NCI-H1092 (cell line): ENCODE measurements around the gene VSIG10.
A peak's percentile ranks its signal among the peaks of the same experiment; 100 is the strongest.
"Not testable (repeated sequence)": the region's sequence is repeated elsewhere in the genome, so short reads cannot be mapped to it uniquely, and the experiment has no call there.

Source experiments
- DNase-seq: peaks from one replicate; lab custom pipeline; 2025; lab: John Stamatoyannopoulos, UW

Gene VSIG10

DNA sequence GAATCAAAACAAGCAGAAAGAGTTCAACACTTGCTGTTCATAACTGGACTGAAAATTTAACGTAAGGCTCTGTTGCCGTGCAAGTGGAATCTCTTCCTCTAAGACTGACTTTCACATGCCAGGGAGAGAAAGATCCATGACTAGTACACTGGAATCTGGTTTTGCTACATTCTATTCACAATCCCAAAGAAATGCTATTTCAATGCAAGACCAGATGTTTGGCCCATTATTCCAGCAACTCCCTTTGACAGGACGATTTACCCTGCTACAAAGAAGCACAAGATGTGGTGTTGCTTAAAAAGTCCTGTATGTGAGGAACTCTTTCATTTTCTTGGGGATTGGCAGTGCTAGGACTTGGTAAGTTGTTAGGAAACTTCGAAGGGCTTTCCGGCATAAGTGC lies 69.9 kb downstream of the VSIG10 start:
- no peak for DNase-seq

DNA sequence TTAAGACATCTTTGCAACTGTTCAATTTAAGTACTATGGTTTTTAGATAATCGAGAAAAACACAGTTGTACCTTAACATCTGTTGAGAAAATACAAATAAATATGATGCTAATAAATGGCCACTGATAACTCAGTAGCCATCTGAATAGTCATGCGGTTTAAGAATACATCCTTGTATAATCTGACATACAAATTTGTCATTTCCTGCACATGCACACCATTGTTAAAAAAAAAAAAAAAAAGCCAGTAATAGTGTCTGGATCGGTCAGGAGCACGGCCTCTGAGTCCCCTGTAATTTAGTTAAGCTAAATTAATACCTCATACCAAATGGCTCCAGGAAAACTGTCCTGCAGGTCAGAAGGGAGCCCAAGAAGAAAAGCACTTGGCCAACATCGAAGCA lies 70.5 kb downstream of the VSIG10 start:
- no peak for DNase-seq

DNA sequence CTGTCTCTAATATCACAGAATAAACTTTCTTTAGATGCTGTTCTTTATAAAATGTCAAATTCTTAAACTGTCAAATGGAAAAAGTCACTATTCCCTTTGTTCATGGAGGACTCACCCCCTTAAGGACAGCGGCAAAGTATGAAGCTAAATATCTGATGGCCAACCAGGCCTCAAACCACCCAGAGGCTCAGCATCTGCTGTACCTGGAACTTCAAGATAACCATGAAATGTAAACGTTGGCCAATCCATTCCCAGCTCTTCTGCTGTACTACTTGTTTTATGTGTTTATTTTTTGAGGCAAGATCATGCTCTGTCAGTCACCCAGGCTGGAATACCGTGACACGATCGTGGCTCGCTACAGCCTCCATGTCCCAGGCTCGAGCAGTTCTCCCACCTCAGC lies 71.6 kb downstream of the VSIG10 start:
- no peak for DNase-seq

DNA sequence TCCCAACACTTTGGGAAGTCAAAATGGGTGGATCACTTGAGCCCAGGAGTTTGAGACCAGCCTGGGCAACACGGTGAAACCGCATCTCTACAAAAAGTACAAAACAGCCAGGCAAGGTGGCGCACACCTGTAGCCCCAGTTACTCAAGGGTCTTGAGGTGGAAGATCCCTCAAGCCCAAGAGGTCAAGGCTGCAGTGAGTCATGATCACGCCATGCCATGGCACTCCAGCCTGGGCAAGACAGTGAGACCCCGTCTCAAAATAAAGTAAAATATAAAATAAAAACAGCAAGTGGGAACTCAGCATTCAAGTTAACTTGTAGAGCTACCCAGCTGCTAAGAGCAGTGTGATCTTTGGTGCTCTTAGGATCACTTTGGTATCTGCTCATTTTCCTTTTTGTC lies 74.6 kb downstream of the VSIG10 start:
- no peak for DNase-seq

DNA sequence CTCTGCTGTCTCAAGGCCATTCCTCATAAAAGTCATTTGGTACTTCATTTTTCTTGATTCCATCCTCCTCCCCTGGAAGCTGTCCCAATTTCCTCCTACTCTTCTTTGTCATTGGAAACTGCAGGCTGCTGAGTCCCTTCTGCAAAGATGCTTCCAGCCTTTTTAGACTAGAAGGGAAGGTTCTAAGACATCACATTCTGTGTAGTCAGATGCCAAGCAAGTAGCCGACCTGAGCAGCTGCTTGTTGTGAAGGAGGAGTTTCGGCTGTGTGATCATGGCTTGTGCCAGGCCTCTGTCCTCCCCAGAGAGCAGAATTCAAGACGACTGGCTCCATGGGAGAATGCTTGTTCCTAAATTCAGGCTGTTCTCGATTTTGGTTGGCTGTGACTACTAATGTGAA lies 78.6 kb downstream of the VSIG10 start:
- DNase-seq, result no peak

DNA sequence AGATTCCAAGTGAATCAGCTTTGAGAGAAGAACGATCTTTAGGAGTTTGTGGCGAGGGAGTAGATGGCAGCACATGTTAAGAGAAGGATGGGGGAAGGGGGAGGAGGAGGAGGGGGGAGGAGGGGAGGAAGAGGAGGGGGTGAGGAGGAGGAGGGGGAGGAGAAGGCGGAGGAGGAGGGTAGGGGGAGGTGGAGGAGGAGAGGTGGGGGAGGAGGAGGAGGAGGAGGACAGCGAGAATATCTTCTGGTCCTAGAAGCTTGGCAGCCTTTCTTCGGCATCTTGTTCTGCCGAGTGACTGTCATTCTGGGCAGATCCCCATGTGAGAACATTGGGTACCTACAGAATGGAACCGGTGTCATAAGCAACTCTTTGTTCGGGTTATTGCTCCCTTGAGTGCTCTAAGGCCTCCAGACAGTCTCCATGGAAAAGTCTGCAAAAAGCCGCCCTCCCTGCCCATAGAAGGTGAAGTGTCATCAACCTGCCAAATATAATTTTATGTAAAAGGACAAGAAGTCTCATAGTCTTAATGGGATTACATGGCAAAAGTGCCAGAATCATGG lies 80.4 kb downstream of the VSIG10 start:
- DNase-seq, result no peak

DNA sequence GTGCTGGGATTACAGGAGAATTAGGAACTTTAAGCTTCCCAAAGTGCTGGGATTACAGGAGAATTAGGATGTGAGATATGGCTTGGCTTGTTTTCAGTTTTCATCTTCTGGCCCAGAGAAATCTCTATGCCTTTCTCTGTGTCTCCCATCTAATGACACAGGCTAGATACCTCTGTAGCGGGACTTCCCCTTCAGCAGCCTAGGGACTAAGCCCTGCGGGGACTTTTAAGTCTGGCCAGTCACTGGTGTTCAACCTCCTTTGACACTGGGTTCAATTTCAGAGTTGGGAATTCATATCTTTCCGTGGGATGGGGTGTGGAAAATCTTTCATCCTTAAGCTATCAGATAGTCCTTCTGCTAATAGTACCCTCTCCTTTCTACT lies 81.1 kb downstream of the VSIG10 start:
- DNase-seq, result no peak

DNA sequence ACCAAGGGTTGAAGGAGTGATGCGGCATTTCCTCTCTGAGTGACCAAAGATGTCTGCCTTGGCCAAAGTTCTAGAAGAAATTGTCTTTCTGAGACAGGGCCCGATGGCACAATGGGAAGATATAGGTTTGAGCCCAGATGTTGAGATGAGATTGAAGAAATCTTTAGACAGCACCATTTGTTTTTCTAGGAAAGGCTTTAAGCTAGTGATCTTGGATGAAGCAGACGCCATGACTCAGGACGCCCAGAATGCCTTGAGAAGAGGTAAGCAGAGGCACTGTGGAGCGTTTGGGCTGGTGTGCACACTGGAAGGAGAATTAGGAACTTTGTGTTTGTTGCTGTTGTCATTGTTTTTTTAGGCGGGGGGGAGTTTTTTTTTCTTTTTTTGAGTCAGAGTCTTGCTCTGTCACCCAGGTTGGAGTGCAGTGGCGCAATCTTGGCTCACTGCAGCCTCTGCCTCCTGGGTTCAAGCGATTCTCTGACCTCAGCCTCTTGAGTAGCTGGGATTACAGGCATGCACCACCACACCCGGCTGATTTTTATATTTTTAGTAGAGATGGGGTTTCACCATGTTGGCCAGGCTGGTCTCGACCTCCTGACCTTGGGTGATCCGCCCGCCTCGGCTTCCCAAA lies 81.6 kb downstream of the VSIG10 start:
- DNase-seq, result not testable (repeated sequence)

DNA sequence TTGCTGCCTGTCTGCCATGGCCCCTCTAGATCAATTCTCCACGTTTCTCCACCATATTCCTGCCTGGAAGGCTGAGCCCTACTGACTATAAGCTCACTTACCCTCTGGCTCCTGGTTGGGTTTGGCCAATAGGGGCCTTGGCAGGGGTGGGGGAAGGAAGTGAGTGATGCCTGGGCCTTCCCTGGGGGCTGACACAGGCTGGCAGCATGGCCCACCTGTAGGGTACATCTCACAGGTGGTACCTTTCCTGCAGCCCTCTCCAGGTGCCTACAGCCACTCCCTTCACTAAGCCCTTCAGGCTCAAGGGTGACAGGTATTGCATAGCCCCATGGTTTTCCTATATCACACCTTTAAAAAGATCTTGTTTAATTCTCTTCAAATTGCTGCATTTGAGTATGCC lies 83.8 kb downstream of the VSIG10 start:
- DNase-seq, result no peak

DNA sequence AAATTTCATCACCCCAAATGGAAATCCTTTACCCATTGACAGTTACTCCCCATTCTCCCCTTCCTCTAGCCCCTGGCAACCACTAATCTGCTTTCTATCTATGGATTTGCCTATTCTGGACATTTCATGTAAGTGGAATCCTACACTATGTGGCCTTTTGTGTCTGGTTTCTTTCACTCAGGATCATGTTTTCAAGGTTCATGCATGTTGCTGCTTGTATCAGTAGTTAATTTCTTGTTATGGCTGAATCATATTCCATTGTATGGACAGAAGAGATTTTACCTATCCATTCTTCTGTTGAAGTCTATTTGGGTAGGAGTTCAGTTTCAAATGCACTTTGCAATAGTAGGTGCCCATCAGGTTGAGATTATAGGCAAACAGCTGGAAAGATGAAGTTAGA lies 85.9 kb downstream of the VSIG10 start:
- DNase-seq, result no peak

DNA sequence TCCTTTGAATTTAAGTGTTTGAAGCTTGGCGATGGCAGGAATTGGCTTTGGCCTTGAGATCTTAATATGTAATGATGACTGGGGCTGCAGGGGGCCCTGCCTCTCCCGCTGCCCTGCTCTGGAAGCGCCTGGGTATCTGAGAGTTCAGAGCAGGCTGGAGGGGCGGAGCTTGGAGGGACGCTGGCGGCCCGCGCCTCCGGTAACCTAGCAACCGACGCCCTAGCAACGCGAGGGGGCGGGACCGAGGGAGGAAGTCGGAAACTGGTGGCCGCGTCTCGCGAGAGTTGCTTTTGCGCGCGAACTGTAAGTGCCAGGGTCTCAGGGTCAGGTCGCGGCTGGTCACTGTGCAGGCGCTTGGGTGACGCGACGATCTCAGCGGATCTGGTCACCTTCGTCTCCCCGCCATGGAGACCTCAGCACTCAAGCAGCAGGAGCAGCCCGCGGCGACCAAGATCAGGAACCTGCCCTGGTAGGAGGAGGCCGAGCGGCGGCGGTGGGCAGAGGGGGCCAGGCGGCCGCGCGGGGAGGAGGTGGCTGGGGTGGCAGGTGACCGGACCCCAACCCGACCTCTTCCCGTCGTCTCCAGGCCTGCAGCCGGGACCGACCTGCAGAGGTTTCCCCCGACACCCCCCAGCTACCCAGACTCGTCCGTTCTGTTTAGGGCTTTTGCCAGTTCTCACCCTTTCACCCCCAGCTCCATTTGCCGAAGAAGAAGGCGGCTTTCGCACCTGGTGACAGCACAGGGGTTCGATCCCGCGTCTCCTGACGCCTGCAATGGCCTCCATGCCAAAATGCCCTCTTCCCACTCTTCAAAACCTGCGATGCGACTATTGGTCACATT lies 87.2 kb downstream of the VSIG10 start, which contains the start of gene RFC5:
Gene RFC5 (plus strand): TSS at position 280 of the 841 bp plus-strand sequence. CDS start 125 bp downstream, at position 405.
- DNase-seq, result peak; percentile 94

DNA sequence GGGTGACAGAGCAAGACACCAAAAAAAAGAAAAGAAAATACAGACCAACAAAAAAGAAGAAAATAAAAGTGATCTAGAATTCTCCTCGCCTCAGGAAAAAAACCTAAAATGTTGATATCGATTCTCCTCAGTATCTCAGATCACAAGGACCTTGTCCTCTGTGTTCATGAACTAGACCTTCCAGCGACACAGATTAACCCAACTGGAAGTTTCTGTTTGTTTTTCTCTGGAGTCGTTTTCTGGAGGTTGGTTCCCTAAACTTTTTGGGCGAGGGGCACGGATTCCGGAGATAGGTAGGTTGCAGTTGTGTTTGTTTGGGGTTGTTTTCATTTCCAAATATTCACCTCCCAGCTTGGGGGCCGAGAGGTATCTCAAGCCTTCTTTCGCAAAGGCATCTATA lies 87.9 kb downstream of the VSIG10 start:
- no peak for DNase-seq

DNA sequence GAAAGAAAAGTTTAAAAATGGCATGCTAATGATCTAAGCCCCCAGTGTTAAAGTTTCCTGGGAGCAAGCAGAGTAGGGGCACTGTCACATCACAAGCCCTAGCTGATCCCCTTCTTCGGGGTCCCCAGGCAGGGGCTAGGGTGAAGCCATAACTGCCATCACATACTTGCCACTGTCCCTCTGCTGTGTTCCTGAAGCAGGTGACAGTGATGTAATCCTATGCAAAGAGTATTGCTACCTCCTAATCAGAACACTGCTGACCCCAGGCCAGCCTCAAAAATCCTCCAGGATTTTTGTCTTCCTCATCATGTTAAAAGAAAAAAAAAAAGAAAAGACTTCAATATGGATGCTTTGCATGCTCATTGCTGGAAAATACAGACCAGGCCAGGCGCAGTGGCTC lies 88.5 kb downstream of the VSIG10 start:
- no peak for DNase-seq
